HCT116 (cell line): ENCODE measurements around the gene MBD3L5. TPM values are rescaled to one million over a fixed set of nuclear protein-coding genes. Genes with fewer than 3 reads are reported as not detected.

Experiments
- ATAC-seq: fragments of 200-7000 bp; cut with Tn5 transposase; 2 replicates; pipeline ENCODE4 v1.9.1; 2020; ENCODE audit warnings: mild to moderate bottlenecking, moderate library complexity
- BruUV-seq: library from RNA; stranded (reverse); fragments of 400-500 nt; replicated peaks from 2 replicates; lab custom pipeline; 2021; lab: Mats Ljungman, UMichigan
- CTCF ChIA-PET: fragments of 300-600 bp; sonication (Branson Sonifier 250); formaldehyde crosslinking; loops from one replicate; lab custom pipeline; 2021; ENCODE audit warnings: antibody characterized with exemption; lab: Charles Lee
- POLR2A ChIA-PET: fragments of 300-600, 350-600 bp; sonication (Branson Sonifier 250); formaldehyde crosslinking; loops from one replicate; lab custom pipeline; 2021; ENCODE audit warnings: antibody characterized with exemption; lab: Charles Lee
- RAD21 ChIA-PET, 2 experiments: fragments of 300-600 bp; sonication (Branson Sonifier 250); formaldehyde crosslinking; loops; one replicate each; lab custom pipeline; 2023; ENCODE audit warnings: low total read pairs in 2 of 2; ENCODE audit not compliant: uncharacterized antibody in 2 of 2, unreplicated experiment in 2 of 2, low non-redundant PET in 1 of 2; lab: Charles Lee
- DNase-seq: peaks from one replicate; pipeline ENCODE4 v3.0.0-alpha.2; 2010; ENCODE audit warnings: low read depth, low spot score
- H2AFZ ChIP-seq: fragments of 200-600 bp; shearing (Covaris generic), sonication (generic); 2 replicates; pipeline ENCODE4 v1.6.1; 2017; ENCODE audit warnings: low read depth, mixed run types, mixed read lengths, antibody characterized with exemption, low read length; ENCODE audit not compliant: poor library complexity, severe bottlenecking
- H3K27ac ChIP-seq: 2 replicates; pipeline ENCODE4 v1.5.1; 2012; ENCODE audit warnings: low read depth, low read length
- H3K27me3 ChIP-seq: fragments of 200-600 bp; sonication (generic); 2 replicates; pipeline ENCODE4 v1.6.1; 2016; ENCODE audit warnings: mixed run types, low read length, mixed read lengths; ENCODE audit not compliant: insufficient read depth
- H3K36me3 ChIP-seq, 2 experiments: fragments of 200-500 bp in 1 of 2; fragments of 200-600 bp in 1 of 2; sonication (Bioruptor generic) in 1 of 2; sonication (generic) in 1 of 2; 2 replicates each; pipeline versions ENCODE4 v1.5.1 to v1.6.1; 2014 to 2016; ENCODE audit warnings: low read length in 2 of 2, inconsistent platforms in 1 of 2, mixed read lengths in 1 of 2, mixed run types in 1 of 2; ENCODE audit not compliant: insufficient read depth in 2 of 2, control insufficient read depth in 1 of 2
- H3K4me1 ChIP-seq, 2 experiments: fragments of 200-600 bp in 1 of 2; sonication (generic) in 1 of 2; 2 replicates each; pipeline versions ENCODE4 v1.5.1 to v1.6.1; 2012 to 2017; ENCODE audit warnings: low read length in 2 of 2, inconsistent platforms in 1 of 2, mild to moderate bottlenecking in 1 of 2, mixed read lengths in 1 of 2, mixed run types in 1 of 2, moderate library complexity in 1 of 2; ENCODE audit not compliant: insufficient read depth in 2 of 2, control insufficient read depth in 1 of 2
- H3K4me2 ChIP-seq: fragments of 200-600 bp; sonication (generic); 2 replicates; pipeline ENCODE4 v1.6.1; 2017; ENCODE audit warnings: mixed run types, low read length, mixed read lengths
- H3K4me3 ChIP-seq, 2 experiments: fragments of 200-600 bp in 1 of 2; sonication (generic) in 1 of 2; replicated peaks in 1 of 2; 2 replicates each; pipeline ENCODE4 v1.5.1; 2011 to 2016; ENCODE audit warnings: low read length in 2 of 2, control low read depth in 1 of 2, low read depth in 1 of 2, mild to moderate bottlenecking in 1 of 2, mixed read lengths in 1 of 2, mixed run types in 1 of 2
- H3K79me2 ChIP-seq: fragments of 200-600 bp; sonication (generic); 2 replicates; pipeline ENCODE4 v1.6.1; 2017; ENCODE audit warnings: mild to moderate bottlenecking, mixed run types, low read length, moderate library complexity, mixed read lengths; ENCODE audit not compliant: insufficient read depth
- H3K9ac ChIP-seq: fragments of 200-600 bp; sonication (generic); 2 replicates; pipeline ENCODE4 v1.6.1; 2016; ENCODE audit warnings: low read length, mixed read lengths
- H3K9me2 ChIP-seq: fragments of 200-600 bp; sonication (generic), shearing (Covaris generic); 2 replicates; pipeline ENCODE4 v1.6.1; 2017; ENCODE audit warnings: mixed run types, mild to moderate bottlenecking, moderate library complexity; ENCODE audit not compliant: insufficient read depth
- H3K9me3 ChIP-seq, 2 experiments: fragments of 200-500 bp in 1 of 2; fragments of 200-600 bp in 1 of 2; sonication (Bioruptor generic) in 1 of 2; sonication (generic) in 1 of 2; 2 replicates each; pipeline ENCODE4 v1.6.1; 2014 to 2017; ENCODE audit warnings: low read length in 2 of 2, mixed read lengths in 2 of 2, inconsistent platforms in 1 of 2, low read depth in 1 of 2, mild to moderate bottlenecking in 1 of 2, mixed run types in 1 of 2, moderate library complexity in 1 of 2; ENCODE audit not compliant: control insufficient read depth in 1 of 2, insufficient read depth in 1 of 2
- H4K20me1 ChIP-seq: fragments of 200-600 bp; sonication (generic), shearing (Covaris generic); 2 replicates; pipeline ENCODE4 v1.6.1; 2017; ENCODE audit warnings: mixed run types, mild to moderate bottlenecking, moderate library complexity; ENCODE audit not compliant: insufficient read depth
- ATF3 ChIP-seq: IDR thresholded peaks from 2 replicates; pipeline ENCODE4 v1.6.1; 2012
- CEBPB ChIP-seq: IDR thresholded peaks from 2 replicates; pipeline ENCODE4 v1.6.1; 2012; ENCODE audit warnings: low read depth
- EGR1 ChIP-seq: IDR thresholded peaks from 2 replicates; pipeline ENCODE4 v1.6.1; 2012; ENCODE audit warnings: low read depth
- ELF1 ChIP-seq: IDR thresholded peaks from 2 replicates; pipeline ENCODE4 v1.6.1; 2012; ENCODE audit warnings: low read depth, borderline replicate concordance
- EZH2 ChIP-seq: fragments of 200-600 bp; sonication (generic); IDR thresholded peaks from 2 replicates; pipeline ENCODE4 v1.6.1; 2017; ENCODE audit warnings: antibody characterized with exemption, mixed run types
- FOSL1 ChIP-seq: IDR thresholded peaks from 2 replicates; pipeline ENCODE4 v1.6.1; 2012; ENCODE audit warnings: low read depth
- JUND ChIP-seq: IDR thresholded peaks from 2 replicates; pipeline ENCODE4 v1.6.1; 2012
- POLR2A ChIP-seq: IDR thresholded peaks from 2 replicates; pipeline ENCODE4 v1.7.0; 2011; ENCODE audit warnings: borderline replicate concordance; ENCODE audit not compliant: insufficient read depth, insufficient read length; ENCODE audit errors: extremely low read depth
- POLR2AphosphoS5 ChIP-seq: IDR thresholded peaks from 2 replicates; pipeline ENCODE4 v1.6.1; 2011; ENCODE audit warnings: mild to moderate bottlenecking, low read depth, low read length, moderate library complexity
- RAD21 ChIP-seq: IDR thresholded peaks from 2 replicates; pipeline ENCODE4 v1.6.1; 2012; ENCODE audit warnings: low read depth, mild to moderate bottlenecking
- REST ChIP-seq: IDR thresholded peaks from 2 replicates; pipeline ENCODE4 v1.6.1; 2012; ENCODE audit warnings: low read depth
- SIN3A ChIP-seq: IDR thresholded peaks from 2 replicates; pipeline ENCODE4 v1.6.1; 2012; ENCODE audit warnings: low read depth
- SP1 ChIP-seq: IDR thresholded peaks from 2 replicates; pipeline ENCODE4 v1.6.1; 2012; ENCODE audit warnings: low read depth
- SRF ChIP-seq: IDR thresholded peaks from 2 replicates; pipeline ENCODE4 v1.6.1; 2012; ENCODE audit warnings: low read depth
- YY1 ChIP-seq: IDR thresholded peaks from 2 replicates; pipeline ENCODE4 v1.6.1; 2011; ENCODE audit warnings: low read length, low read depth, moderate library complexity, mild to moderate bottlenecking; ENCODE audit not compliant: insufficient replicate concordance; ENCODE audit errors: extremely low read depth
- ZFX ChIP-seq: fragments of 450-650 bp; IDR thresholded peaks from 2 replicates; pipeline ENCODE4 v1.6.1; 2017
- ZNF274 ChIP-seq: fragments of 200-500 bp; sonication (Bioruptor generic); IDR thresholded peaks from 2 replicates; pipeline ENCODE4 v1.6.1; 2014; ENCODE audit warnings: mild to moderate bottlenecking, low read depth, low read length, inconsistent platforms
- intact Hi-C: fragments of 100-400 bp; cut with micrococcal nuclease; formaldehyde crosslinking; loops from 2 replicates; pipeline ENCODE4 v1.10.0; 2022
- total RNA-seq: library from RNA; stranded (reverse); gene quantifications from one replicate; pipeline ENCODE4 v1.2.1, GENCODE V29; 2021; ENCODE audit not compliant: unreplicated experiment

MBD3L5 gene
- total RNA-seq, 1 experiment from 2014 or later = not detected

- Histone ChIP-seq H3K9ac (no peak overlapping the region), H2AFZ (no peak overlapping the region), H3K4me3 (no peak overlapping the region), H3K27ac (no peak overlapping the region), H3K4me2 (no peak overlapping the region), H3K36me3 (no peaks in the 10 kb centered on the region), H4K20me1 (no peaks in the 10 kb centered on the region), H3K9me3 (peaks cover 0 to 8% of the 10 kb centered on the region in 2 experiments; a peak in 1 of 4 replicates), H3K79me2 (no peaks in the 10 kb centered on the region), H3K4me1 (no peaks in the 10 kb centered on the region), H3K27me3 (no peaks in the 10 kb centered on the region), H3K9me2 (no peaks in the 10 kb centered on the region)
- ChIA-PET RAD21 (no interaction called here), CTCF (no interaction called here), POLR2A (no interaction called here)
- intact Hi-C loops = no loop called here
- DNase-seq (no peak), ATAC-seq (no peak)
- no TSS peak for BruUV-seq
- TF ChIP-seq SP1 = no peak
- TF ChIP-seq REST = no peak
- TF ChIP-seq SRF = no peak
- no peak for TF ChIP-seq FOSL1
- TF ChIP-seq JUND = no peak
- no peak for TF ChIP-seq EZH2
- TF ChIP-seq RAD21 = no peak
- TF ChIP-seq SIN3A = no peak
- no peak for TF ChIP-seq EGR1
- no peak for TF ChIP-seq ELF1
- no peak for TF ChIP-seq CEBPB
- TF ChIP-seq POLR2AphosphoS5 = no peak
- no peak for TF ChIP-seq ATF3
- TF ChIP-seq ZFX = no peak
- no peak for TF ChIP-seq ZNF274
- no peak for TF ChIP-seq YY1
- TF ChIP-seq POLR2A = no peak
Measured at GRCh38 chr19:6995054-6995453, 35.3 kb upstream of the MBD3L5 start.
